CD4-positive, alpha-beta T cell treated with Interleukin-6 at 100 ng/mL for 8 hours (primary cell): Measurements from ENCODE around the gene EEF1A2.
A peak's percentile ranks its signal among the peaks of the same experiment; 100 is the strongest.

Experiments
- DNase-seq: peaks from one replicate; pipeline ENCODE4 v3.0.0-alpha.2; 2020; ENCODE audit warnings: mixed read lengths, low spot score

Gene EEF1A2

DNA sequence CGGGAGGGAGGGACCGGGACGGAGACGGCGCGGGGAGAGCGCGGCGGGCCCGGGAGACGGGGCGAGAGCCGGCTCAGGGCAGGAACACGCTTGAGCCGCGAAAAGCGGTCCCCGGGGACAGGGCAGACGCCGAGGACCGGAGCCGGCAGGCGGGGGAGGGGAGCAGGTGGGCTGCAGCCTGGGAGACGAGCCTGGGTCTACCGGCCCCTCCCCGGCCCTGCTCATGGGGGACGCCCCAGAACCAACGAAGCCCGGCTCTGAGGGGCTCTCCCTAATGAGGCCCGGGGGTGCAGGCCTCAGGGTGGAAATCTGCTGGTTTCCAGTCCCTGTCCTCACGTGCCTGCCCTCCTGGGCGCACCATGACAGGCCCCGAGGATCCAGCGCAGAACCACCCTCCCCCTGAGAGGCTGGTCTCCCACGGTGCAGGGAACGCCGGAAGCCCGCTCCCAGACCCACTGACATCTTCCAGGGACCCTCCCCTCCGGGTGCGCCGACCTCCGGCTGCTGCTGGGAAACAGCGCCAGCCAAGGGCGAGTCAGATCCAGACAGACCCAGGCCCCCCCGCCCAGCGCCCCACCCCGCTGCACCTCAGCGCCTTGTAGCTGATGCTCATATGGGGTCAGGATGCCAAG lies 571 bp upstream of the EEF1A2 start:
- DNase-seq: no peak

DNA sequence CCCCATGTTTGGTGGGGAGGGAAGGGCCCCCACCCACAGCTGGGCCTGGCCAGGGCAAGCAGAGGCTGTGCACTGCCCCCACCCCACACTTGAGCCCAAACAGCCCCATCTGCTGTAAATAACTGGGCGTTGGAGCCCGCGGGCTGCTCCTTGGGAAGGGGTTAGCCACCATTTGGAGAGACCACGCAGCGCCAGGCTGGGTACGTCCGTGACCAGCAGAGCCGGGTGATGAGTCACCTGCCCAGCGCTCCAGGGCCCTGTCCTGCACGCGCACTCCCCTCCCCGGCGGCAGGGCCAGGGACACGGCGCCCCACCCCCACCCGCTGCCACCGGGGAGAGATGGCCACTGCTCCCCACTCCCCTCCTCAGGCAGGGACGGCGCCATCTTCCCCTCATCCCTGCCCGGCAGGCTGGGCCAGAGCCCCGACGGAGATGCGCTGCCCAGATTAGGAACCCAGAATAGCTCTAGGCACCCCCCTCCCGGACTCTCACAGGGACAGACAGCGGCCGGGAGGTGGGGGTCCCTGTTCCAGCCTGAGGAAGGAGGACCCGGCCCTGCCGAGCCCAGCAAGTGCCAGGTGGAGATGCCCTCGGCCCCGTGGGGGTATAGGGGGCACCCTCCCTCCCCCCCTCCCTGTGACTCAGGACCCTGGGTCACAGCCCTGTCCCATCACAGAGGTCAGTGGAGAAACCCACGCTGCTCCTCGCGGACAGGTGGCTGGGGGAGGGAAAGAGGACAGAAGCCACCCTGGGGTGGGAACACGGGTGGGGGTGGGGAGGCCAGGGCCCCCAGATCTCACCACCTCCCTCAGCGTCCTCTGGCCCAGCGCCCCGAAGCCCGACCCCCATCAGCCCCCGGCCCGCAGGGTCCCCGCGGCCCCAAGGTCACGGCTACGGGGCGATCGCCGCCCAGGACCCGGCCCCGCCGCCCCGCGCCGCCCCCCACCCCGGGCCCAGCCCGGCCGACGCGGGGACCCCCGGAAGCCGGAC lies 642 bp downstream of the EEF1A2 start:
- no peak for DNase-seq

- DNase-seq: no peak
Observed at GRCh38 chr20:63497138-63497945, 1.5 kb downstream of the EEF1A2 start.

DNA sequence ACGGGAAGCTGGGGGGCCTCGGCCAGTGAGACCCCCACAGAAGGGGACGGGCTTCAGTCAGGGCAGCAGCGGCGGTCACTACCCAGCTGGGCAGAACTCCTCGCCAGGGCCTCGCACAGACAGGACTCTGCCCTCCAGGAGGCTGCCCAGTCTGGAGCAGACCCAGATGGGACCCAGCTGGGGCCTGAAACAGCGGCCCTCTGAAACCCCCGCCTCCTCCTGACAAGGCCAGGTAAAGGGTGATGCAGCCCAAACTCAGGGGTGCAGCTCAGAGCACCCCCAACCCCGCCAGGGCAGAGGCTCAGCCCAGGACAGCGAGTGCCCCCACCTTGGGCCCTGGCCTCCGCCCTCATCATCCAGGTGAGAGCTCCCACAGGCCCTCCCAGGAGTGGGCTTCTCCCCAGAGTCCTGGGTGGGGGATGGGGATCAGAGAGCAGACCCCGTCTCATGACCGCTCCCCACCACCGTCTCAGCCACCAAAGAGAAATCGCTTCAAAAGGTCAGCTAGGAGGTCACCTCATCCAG lies 2.2 kb downstream of the EEF1A2 start:
- DNase-seq: no peak

DNA sequence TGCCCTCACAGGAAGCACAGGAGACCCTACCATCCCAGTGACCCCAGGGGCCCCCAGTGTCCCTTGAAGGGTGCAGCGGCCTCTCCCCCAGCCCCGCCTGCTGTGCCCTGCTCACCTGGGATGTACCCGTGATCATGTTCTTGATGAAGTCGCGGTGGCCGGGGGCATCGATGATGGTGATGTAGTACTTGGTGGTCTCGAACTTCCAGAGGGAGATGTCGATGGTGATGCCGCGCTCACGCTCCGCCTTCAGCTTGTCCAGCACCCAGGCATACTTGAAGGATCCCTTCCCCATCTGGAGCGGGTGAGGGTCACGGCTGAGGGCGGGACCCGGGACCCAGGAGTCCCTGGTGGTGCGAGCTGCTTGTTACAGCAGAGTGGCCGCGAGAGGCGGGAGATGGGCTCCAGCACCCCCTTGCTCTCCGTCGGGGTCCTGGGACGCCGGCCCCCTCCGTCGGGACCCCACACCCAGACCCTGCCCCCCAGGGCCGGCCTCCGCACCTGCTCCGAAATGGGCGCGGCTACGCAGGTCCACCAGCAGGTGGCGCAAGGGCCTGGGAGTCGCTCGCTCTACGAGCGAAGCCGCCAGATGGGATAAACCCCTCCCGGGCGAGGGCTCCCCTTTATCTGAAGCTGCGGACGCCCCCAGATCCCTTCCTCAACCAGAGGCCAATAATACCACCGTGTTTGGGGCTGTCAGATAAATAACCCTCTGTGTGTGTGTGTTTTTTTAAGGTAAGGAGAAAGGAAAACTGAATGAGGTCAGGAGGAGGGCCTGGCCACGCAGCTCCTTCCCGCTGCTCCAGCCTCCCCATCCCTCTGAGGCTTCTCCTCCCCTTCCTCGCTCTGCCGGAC lies 2.9 kb downstream of the EEF1A2 start:
- peak; percentile 72 for DNase-seq

DNA sequence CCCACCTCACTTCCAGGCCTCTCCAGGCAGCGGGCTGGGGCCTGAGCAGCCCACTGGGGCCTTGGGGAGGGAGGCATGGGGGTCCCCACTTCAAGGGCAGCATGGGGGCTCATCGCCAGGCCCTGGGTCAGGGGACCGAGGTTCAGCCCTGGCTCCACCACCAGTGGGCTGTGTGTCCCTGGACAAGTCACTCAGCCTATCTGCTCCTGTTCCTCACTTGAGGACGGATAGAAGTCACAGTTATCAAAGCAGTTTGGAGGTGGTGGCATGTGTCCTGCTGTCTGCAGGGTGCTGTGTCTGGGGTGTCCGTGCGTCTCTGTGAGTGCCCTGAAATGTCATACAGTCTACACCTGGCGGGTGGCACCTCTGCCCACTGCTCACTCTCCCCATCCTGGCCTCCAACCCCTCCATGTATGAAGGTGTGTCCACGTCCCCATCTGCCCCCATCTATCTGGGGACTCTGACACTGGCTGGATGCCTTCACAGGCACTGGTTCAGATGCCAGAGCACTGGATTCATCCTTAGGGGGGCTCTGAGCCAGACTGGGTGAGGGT lies 3.6 kb downstream of the EEF1A2 start:
- DNase-seq: no peak

GRCh38 chr20:63494420-63495166 lies 4.3 kb downstream of the EEF1A2 start:
- no peak for DNase-seq

- no peak for DNase-seq
Observed at GRCh38 chr20:63494084-63494419, 4.8 kb downstream of the EEF1A2 start.

- no peak for DNase-seq
Observed at GRCh38 chr20:63493563-63494020, 5.3 kb downstream of the EEF1A2 start.

- DNase-seq: no peak
Observed at GRCh38 chr20:63492982-63493381, 5.9 kb downstream of the EEF1A2 start.

- DNase-seq: no peak
Observed at GRCh38 chr20:63492518-63492917, 6.4 kb downstream of the EEF1A2 start.

GRCh38 chr20:63491635-63492230 lies 7.2 kb downstream of the EEF1A2 start:
- DNase-seq: no peak

DNA sequence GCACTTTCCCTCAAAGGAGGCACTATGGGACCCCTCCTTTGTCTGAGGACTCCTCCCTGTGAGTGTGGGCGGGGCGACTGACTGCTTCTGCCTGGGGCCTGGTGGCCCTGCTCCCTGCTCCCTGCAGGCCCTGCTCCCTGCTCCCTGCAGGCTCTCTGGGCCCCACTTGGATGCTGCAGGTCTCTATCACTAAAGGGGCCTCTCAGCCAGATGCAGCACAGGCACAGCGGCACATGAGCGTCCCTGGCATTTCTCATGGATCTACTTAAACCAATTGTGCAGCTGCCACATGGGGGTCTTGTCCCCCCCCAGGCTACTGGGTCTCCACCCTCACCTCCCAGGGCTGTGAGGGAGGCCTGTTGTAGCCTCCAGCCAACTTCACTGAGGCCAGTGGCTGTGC lies 7.8 kb downstream of the EEF1A2 start:
- DNase-seq: no peak

DNA sequence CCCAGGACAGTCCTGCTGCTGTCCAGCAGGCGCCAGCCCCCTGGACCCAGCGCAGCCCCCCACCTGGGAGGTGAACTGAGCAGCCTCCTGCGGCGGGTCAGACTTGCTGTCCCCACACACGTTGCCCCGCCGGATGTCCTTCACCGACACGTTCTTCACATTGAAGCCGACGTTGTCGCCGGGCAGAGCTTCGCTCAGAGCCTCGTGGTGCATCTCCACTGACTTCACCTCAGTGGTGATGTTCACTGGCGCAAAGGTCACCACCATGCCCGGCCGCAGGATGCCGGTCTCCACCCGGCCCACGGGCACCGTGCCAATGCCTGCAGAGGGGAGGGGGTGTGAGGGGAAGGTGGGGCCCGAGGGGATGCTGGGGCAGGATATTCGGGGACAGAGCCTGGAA lies 8.5 kb downstream of the EEF1A2 start:
- DNase-seq: no peak

DNA sequence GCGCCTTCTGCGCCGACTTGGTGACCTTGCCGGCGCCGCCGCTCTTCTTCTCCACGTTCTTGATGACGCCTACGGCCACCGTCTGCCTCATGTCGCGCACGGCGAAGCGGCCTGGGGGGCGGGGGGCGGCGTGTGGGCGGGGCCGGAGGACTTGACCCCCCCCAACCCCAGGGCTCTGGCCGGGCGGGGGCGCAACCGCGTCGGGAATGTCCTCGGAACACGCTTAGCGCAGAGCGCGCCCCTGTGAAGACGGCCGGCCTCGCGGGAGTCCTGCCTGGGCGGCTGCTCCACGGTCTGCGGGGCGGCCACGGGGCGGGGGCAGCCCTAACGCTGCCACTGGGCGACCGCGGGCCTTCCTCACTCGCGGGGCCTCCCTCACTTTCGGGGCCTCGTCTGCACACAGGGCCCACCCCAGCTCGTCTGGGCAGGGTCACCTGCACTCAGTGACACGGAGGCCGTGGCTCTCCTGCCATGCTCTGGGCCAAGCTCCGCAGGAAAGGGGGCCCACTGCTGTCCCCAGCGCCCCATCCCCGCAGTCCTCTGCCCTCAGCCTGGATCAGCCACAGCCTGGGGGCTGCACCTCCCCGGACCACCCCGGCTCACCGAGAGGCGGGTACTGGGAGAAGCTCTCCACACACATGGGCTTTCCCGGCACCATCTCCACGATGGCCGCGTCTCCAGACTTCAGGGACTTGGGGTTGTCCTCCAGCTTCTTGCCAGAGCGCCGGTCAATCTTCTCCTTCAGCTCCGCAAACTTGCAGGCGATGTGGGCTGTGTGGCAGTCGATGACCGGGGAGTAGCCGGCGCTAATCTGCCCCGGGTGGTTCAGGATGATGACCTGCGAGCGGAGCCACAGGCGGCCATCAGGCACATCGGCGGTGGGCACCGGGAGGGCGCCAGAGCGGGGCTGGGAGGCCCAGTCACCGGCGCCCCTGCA lies 10.3 kb downstream of the EEF1A2 start:
- DNase-seq: no peak

GRCh38 chr20:63487781-63488241 lies 11.1 kb downstream of the EEF1A2 start:
- no peak for DNase-seq

DNA sequence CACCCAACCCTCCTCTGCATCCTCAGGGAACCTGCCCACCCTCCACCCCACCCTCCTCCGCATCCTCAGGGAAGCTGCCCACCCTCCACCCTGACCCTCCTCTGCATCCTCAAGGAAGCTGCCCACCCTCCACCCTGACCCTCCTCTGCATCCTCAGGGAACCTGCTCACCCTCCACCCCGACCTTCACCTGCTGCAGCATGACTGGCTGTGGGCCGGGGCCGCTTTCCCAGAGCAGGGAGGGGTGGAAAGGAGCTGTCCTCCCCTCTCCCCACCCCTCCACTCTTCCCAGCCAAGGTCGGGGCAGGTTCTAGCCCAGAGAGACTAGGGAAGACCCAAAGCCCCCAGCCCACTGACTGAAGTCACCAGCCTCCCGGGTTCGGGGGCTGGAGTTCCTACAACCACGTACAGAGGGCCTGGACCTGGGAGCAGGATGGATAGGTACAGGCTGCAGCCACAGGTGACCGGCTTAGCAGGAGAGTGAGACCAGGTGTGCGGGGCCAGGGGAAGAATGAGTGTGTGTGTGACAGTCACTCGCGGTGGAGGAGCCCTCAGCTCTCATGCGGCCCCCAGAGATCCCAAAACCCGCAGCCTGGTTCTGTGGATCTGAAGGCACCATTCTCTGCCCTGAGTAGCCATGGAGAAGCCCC lies 11.6 kb downstream of the EEF1A2 start:
- no peak for DNase-seq

DNA sequence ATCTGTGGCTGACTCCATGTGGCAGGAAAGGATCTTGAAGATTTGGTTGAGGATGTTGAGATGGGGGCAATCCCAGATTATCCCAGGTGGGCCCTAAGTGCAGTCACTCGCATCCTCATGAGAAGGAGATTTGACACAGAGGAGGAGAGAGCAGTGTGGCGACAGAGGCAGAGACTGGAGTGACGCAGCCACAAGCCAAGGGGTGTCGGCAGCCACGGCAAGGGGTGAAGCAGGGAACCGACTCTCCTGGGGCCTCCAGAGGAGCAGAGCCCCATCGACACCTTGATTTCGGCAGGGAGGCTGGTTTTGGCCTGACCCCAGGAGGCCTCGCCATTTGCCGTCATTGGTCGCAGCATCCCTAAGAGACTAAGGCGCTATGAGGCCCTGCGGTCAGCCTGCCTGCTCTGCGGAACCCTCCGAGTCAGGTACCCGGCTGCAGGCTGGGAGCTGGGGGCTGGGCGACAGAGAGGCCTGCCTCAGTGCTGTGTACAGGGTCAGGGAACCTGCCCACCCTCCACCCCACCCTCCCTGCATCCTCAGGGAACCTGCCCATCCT lies 12.5 kb downstream of the EEF1A2 start:
- no peak for DNase-seq
